ENCODE results near the gene SHISA7.

SHISA7 gene

GRCh38 chr19:55384920-55385723, 58.0 kb downstream of the SHISA7 start:
- Mint-ChIP-seq H3K4me3 (peak overlapping the region; percentile 98), H3K27me3 (no peaks in the 10 kb centered on the region), H3K4me1 (peaks cover 51% of the 10 kb centered on the region), H3K9me3 (no peaks in the 10 kb centered on the region), H3K36me3 (peaks cover 31% of the 10 kb centered on the region), H3K27ac (peak overlapping the region; percentile 100)

GRCh38 chr19:55384131-55384919, 58.8 kb downstream of the SHISA7 start, which contains the start of gene TMEM238:
TSS of gene TMEM238 (minus strand) at chr19:55384292. CDS start at chr19:55384259, 33 bp downstream.
- Mint-ChIP-seq H3K4me1 (peaks cover 43% of the 10 kb centered on the region), H3K36me3 (peaks cover 26% of the 10 kb centered on the region), H3K9me3 (no peaks in the 10 kb centered on the region), H3K4me3 (peak within 1 kb of the TSS; percentile 98), H3K27me3 (no peaks in the 10 kb centered on the region), H3K27ac (peak within 1 kb of the TSS; percentile 100)

- Mint-ChIP-seq H3K9me3 (no peaks in the 10 kb centered on the region), H3K4me3 (peak overlapping the region; percentile 89), H3K27ac (peak overlapping the region; percentile 87), H3K36me3 (peaks cover 22% of the 10 kb centered on the region), H3K4me1 (peaks cover 37% of the 10 kb centered on the region), H3K27me3 (no peaks in the 10 kb centered on the region)
Observed at GRCh38 chr19:55383279-55384130, 59.6 kb downstream of the SHISA7 start.

GRCh38 chr19:55382522-55383054, 60.5 kb downstream of the SHISA7 start:
- no peaks in the 10 kb centered on the region for H3K9me3 Mint-ChIP-seq
- peaks cover 18% of the 10 kb centered on the region for H3K36me3 Mint-ChIP-seq
- no peaks in the 10 kb centered on the region for H3K27me3 Mint-ChIP-seq
- H3K4me1 Mint-ChIP-seq: peaks cover 31% of the 10 kb centered on the region
- peak overlapping the region; percentile 89 for H3K4me3 Mint-ChIP-seq
- peak overlapping the region; percentile 87 for H3K27ac Mint-ChIP-seq

- Mint-ChIP-seq H3K27ac (no peak overlapping the region), H3K4me1 (peaks cover 28% of the 10 kb centered on the region), H3K36me3 (peaks cover 15% of the 10 kb centered on the region), H3K9me3 (no peaks in the 10 kb centered on the region), H3K4me3 (peak overlapping the region; percentile 73), H3K27me3 (no peaks in the 10 kb centered on the region)
Observed at GRCh38 chr19:55382013-55382412, 61.1 kb downstream of the SHISA7 start.

GRCh38 chr19:55379174-55379573, 63.9 kb downstream of the SHISA7 start:
- peaks cover 3% of the 10 kb centered on the region for H3K36me3 Mint-ChIP-seq
- no peaks in the 10 kb centered on the region for H3K9me3 Mint-ChIP-seq
- no peak overlapping the region for H3K4me3 Mint-ChIP-seq
- peaks cover 3% of the 10 kb centered on the region for H3K27me3 Mint-ChIP-seq
- H3K27ac Mint-ChIP-seq: no peak overlapping the region
- H3K4me1 Mint-ChIP-seq: peaks cover 19% of the 10 kb centered on the region

Data from activated naive CD4-positive, alpha-beta T cell treated with anti-CD3 and anti-CD28 coated beads, Interleukin-2, amount 50 U/mL, for 24 hours (primary cell).